CD4-positive, alpha-beta T cell treated with Interleukin-15 for 4 hours (primary cell): Measurements from ENCODE around the gene KCNQ2.

Experiments
- DNase-seq: peaks from one replicate; pipeline ENCODE4 v3.0.0-alpha.2; 2020; ENCODE audit warnings: low spot score

The KCNQ2 gene

DNA sequence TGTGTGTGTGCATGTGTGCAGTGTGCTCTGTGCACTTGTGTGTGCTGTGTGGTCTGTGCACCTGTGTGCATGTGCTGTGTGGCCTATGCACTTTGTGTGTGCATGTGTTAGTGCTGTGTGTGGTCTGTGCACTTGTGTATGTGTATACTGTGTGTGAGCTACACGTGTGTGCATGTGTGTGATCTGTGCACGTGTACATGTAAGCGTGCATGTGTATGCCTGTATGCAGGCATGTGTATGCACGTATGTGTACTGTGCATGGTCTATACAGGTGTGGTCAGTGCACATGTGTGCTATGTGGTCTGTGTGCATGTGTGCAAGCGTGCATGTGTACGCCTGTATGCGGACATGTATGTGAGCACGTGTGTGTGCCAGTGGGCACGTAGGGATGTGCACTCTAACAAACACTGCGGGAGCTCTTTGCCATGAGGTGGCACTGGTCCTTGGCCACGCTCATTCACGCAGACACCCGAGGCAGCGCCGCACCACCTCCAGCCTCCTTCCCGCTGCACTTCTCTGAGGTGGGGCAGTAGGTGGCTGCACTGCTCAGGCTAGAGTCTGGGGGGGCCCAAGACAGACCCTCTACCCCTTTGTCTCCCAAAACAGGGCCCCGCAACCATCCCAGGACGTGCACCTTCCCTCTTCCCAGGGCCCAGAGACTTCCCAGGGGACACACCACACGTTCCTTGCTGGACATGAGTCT, 68.9 kb downstream of the KCNQ2 start:
- DNase-seq: no peak

DNA sequence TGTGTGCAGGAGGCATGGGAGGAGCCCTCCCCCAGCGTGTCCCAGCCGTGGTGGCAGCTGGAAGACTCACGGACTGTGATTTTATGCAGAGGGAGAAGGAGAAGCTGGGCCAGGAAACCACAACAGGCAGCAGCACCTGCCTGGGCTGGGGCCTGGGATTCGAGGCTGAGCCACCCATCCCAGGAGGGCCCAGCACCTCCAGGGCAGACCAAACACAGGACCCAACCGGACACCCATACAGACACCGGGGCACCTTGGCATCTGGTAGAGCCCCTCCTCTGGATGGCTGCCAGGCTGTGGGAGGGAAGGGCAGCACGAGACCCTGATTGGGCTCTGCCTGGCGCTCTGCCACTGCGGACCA, 69.6 kb downstream of the KCNQ2 start:
- no peak for DNase-seq

- no peak for DNase-seq
Measured at GRCh38 chr20:63402181-63402859, 70.1 kb downstream of the KCNQ2 start.

DNA sequence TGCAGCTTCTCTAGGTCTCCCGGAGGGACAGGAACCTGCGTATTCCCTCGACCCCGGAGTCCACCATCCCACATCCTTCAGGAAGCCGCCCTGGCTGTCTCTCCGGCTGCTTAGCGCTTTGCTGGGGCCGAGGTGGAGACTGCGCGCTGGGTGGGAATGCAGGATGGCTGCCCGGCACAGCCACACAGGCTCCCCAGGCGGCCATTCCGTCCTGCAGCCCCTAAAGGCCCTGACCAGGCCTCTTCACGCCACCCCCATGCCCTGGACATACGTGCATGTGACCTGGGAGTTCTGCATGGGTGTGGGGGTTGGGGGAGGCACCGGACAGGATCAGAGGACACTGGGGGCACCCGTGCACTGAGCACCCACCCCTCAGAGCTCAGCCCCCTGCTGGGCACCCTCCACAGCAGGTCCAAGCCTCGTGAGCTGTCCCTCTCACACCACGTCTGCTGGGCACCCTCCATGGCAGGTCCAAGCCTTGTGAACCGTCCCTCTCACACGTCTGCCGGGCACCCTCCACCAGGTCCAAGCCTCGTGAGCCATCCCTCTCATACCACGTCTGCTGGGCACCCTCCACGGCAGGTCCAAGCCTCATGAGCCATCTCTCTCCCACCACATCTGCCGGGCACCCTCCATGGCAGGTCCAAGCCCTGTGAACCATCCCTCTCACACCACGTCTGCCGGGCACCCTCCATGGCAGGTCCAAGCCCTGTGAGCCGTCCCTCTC, 70.9 kb downstream of the KCNQ2 start:
- DNase-seq: no peak

GRCh38 chr20:63400486-63401210, 71.8 kb downstream of the KCNQ2 start:
- no peak for DNase-seq

GRCh38 chr20:63399596-63400375, 72.7 kb downstream of the KCNQ2 start:
- DNase-seq: no peak

GRCh38 chr20:63398744-63399514, 73.5 kb downstream of the KCNQ2 start:
- no peak for DNase-seq

DNA sequence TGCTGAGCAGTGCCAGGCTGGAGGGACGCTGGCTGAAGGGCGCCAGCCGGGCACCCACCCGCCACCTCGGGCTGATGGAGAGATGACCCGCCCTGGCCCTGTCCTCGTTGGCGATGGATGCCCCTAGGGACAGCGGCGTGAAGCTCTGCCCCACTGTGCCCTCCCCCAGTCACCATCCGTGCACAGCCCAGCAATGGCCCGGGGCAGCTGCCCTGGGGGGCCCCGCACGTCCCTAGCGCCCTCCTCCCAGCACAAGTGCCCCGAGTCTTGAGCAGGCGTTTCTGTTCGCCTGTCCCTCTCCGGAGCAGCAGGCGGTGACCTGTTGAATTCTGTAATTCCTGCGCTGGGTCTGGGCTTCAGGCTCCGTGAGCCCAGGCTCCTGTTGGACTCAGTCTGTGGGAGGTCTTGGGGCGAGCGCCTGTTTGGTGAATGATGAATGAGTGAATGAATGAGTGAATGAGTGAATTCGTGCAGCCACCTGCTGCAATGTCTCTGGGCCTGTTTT, 74.5 kb downstream of the KCNQ2 start:
- DNase-seq: no peak

GRCh38 chr20:63397155-63397843, 75.2 kb downstream of the KCNQ2 start:
- DNase-seq: no peak

DNA sequence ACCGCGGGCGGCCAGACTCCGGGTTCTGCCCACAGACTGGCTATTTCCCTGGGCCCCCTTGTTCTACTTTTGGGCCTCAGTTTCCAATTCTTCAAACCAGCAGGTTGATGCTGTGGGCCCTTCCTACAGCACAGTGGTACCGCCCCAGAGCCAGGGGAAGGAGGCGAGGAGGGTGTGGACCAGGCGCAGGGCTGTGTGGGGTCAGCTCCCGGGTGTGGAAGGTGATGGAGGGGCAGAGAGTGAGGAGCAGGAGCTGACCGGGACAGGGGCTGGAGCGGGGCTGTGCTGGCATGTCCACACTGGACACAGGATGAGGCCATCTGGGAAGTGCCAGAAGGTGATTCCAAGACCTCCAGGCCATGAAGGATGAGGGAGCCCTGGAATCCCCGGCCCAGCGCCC, 76.2 kb downstream of the KCNQ2 start:
- no peak for DNase-seq

DNA sequence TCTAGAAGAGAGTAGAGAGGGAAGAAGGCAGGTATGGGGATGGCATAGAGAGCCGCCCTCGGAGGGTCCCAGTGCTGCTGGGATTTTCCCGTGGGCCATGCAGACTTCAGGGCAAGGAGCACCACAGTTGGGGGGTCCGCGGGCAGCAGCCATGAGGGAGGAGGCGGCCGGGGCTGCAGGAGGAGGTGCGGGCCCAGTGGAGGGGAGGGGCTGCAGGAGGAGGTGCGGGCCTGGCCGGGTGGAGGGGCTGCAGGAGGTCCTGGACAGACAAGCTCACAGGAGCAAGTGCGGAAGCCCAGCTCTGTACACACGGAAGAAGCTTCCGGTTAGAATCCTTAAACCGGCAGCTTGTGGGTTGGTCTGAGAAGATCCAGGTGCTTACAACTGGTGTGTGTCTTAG, 76.7 kb downstream of the KCNQ2 start:
- DNase-seq: no peak

GRCh38 chr20:63394920-63395455, 77.5 kb downstream of the KCNQ2 start:
- DNase-seq: no peak

- DNase-seq: no peak
Measured at GRCh38 chr20:63394069-63394919, 78.2 kb downstream of the KCNQ2 start.

- DNase-seq: no peak
Measured at GRCh38 chr20:63393566-63393965, 78.9 kb downstream of the KCNQ2 start.

- DNase-seq: no peak
Measured at GRCh38 chr20:63392465-63393365, 79.7 kb downstream of the KCNQ2 start.

- no peak for DNase-seq
Measured at GRCh38 chr20:63387917-63388316, 84.5 kb downstream of the KCNQ2 start.

DNA sequence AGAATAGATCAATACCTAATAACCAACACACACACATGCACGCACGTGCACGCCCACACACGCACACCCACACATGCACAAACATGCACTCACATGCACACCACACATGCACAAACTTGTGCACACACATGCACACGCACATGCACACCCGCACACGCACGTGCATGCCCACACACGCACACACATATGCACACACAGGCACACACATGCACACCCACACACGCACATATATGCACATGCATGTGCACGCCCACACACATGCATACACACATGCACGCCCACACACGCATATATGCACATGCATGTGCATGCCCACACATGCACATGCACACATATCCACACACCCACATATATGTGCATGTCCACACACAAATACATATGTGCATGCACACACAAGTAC, 85.1 kb downstream of the KCNQ2 start:
- no peak for DNase-seq

- DNase-seq: no peak
Measured at GRCh38 chr20:63386491-63386890, 86.0 kb downstream of the KCNQ2 start.
